Measurements from ENCODE around the gene MED17. TPM values are rescaled to one million over a fixed set of nuclear protein-coding genes. Genes with fewer than 3 reads are reported as not detected.

MED17 gene
- total RNA-seq, 1 donor from 2014 or later = 55.8 TPM

DNA sequence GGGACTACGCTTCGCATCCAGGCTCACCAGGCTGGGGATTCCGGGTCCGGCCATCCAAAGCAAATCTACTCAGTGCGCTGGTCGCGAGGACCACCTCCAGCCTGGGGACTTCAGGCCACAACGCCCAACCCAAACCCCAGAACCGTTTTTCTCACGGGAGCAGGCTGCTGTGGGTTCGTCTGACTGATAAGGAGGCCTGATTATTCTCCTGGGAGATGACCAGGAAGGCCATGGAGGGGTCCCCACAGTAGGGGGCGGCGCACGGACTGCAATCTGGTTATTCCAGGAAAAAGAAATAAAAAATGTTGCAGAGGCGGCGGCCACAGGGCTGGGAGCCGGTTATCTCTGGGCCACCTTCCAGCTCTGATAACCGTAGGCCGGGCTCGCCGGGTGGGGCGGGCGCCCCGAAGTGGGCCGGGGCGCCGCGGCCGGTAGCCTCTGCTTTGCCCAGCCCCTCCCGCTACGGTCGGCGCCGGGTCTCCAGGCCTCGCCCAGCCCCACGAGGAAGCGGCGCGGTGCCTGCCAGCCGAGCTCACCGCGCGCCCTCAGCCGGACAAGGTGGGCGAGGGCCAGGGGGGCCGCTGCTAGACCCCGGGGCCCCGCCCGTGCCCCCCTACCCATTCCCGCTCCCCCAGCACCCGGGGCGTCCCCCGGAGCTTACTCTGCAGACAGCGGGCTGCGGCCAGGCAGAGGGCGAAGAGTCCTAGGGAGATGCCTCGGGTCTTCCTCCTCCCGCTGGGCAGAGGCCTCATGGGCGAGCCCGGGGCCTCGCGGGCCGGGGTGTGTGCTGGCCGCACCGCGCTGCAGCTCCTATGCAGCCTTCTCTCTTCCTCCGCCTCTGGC lies 65.9 kb downstream of the MED17 start:
- intact Hi-C loops (cut with micrococcal nuclease) = no loop called here
- Mint-ChIP-seq H3K27ac (no peak overlapping the region), H3K27me3 (ENCODE audit: insufficient read depth) (peaks cover 29% of the 10 kb centered on the region), H3K4me1 (ENCODE audit: low read depth) (no peaks in the 10 kb centered on the region), H3K4me3 (no peak overlapping the region), H3K36me3 (ENCODE audit: low read depth) (no peaks in the 10 kb centered on the region), H3K9me3 (no peaks in the 10 kb centered on the region)
- no peak for DNase-seq (ENCODE audit: low spot score)

- intact Hi-C loops (cut with micrococcal nuclease) = no loop called here
- no peaks in the 10 kb centered on the region for H3K36me3 Mint-ChIP-seq (ENCODE audit: low read depth)
Measured at GRCh38 chr11:93850594-93851018, 66.5 kb downstream of the MED17 start, which contains the start of gene VSTM5. VSTM5 (minus strand) TSS chr11:93850618; CDS start chr11:93850502, 116 bp downstream.

GRCh38 chr11:93852242-93852641 lies 68.2 kb downstream of the MED17 start:
- no peak overlapping the region for H3K27ac Mint-ChIP-seq
- intact Hi-C loops (cut with micrococcal nuclease) = no loop called here
- no peak for DNase-seq (ENCODE audit: low spot score)
- H3K9me3 Mint-ChIP-seq = no peaks in the 10 kb centered on the region
- H3K4me3 Mint-ChIP-seq = no peak overlapping the region
- no peaks in the 10 kb centered on the region for H3K36me3 Mint-ChIP-seq (ENCODE audit: low read depth)
- H3K4me1 Mint-ChIP-seq (ENCODE audit: low read depth) = no peaks in the 10 kb centered on the region
- peaks cover 34% of the 10 kb centered on the region for H3K27me3 Mint-ChIP-seq (ENCODE audit: insufficient read depth)

More at GRCh38 chr11:93850594-93851018, 66.5 kb downstream of the MED17 start, which contains the start of gene VSTM5:
- H3K4me3 Mint-ChIP-seq = no peak within 1 kb of the TSS
- no peak within 1 kb of the TSS for H3K27ac Mint-ChIP-seq
- no peak for DNase-seq (ENCODE audit: low spot score)
- no peaks in the 10 kb centered on the region for H3K9me3 Mint-ChIP-seq
- peaks cover 29% of the 10 kb centered on the region for H3K27me3 Mint-ChIP-seq (ENCODE audit: insufficient read depth)
- H3K4me1 Mint-ChIP-seq (ENCODE audit: low read depth) = no peaks in the 10 kb centered on the region

- intact Hi-C loops (cut with micrococcal nuclease) = no loop called here
- DNase-seq (ENCODE audit: low spot score) = no peak
- H3K9me3 Mint-ChIP-seq = no peaks in the 10 kb centered on the region
- H3K4me3 Mint-ChIP-seq = no peak overlapping the region
- no peaks in the 10 kb centered on the region for H3K36me3 Mint-ChIP-seq (ENCODE audit: low read depth)
- no peaks in the 10 kb centered on the region for H3K4me1 Mint-ChIP-seq (ENCODE audit: low read depth)
- peaks cover 19% of the 10 kb centered on the region for H3K27me3 Mint-ChIP-seq (ENCODE audit: insufficient read depth)
- H3K27ac Mint-ChIP-seq = no peak overlapping the region
Measured at GRCh38 chr11:93857413-93858120, 73.5 kb downstream of the MED17 start.

DNA sequence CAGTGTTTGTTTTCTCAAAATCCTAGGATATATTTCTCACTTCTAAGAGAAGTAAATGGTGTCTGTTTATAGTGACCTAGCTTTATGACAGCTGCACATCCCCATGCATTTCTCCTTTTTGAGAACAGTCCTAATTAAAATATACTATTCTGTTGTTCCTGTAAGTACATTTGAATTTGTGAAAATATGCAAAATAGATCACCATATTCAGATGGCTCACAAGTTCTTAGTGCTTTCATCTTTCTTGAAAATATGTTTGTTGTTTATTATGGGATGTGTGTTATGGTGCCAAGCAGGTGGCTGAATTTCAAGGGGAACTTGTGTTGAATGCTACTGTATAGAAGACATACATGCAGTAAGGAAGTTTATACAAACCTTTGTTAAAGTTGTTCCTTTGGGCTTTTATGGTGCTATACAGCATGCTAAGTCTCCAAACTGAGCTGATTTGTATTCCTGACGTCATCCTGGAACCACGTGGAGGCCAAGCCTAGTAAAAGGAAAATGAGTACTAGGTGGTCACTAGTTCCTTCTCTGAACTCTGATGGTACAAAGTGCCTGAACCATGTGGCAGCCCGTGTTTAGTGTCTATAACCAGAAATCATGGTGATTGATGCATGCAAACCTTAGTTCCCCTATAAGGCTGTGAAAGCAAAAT lies 74.2 kb downstream of the MED17 start:
- intact Hi-C loops (cut with micrococcal nuclease) = no loop called here
- Mint-ChIP-seq H3K4me3 (no peak overlapping the region), H3K36me3 (ENCODE audit: low read depth) (no peaks in the 10 kb centered on the region), H3K9me3 (no peaks in the 10 kb centered on the region), H3K4me1 (ENCODE audit: low read depth) (no peaks in the 10 kb centered on the region), H3K27me3 (ENCODE audit: insufficient read depth) (peaks cover 14% of the 10 kb centered on the region), H3K27ac (no peak overlapping the region)
- no peak for DNase-seq (ENCODE audit: low spot score)

GRCh38 chr11:93861808-93862207 lies 77.7 kb downstream of the MED17 start:
- peaks cover 7% of the 10 kb centered on the region for H3K27me3 Mint-ChIP-seq (ENCODE audit: insufficient read depth)
- H3K27ac Mint-ChIP-seq = no peak overlapping the region
- H3K36me3 Mint-ChIP-seq (ENCODE audit: low read depth) = no peaks in the 10 kb centered on the region
- no peaks in the 10 kb centered on the region for H3K4me1 Mint-ChIP-seq (ENCODE audit: low read depth)
- no peaks in the 10 kb centered on the region for H3K9me3 Mint-ChIP-seq
- intact Hi-C loops (cut with micrococcal nuclease) = no loop called here
- H3K4me3 Mint-ChIP-seq = no peak overlapping the region
- no peak for DNase-seq (ENCODE audit: low spot score)

Other genes starting within 250 kb of the MED17 start
- gene SMCO4, start 240.9 kb upstream of the MED17 start, total RNA-seq = 33.4 and 34.8 TPM in 2 replicates
- 29.4 and 29.7 TPM in 2 replicates for gene CEP295, start 122.6 kb upstream of the MED17 start, total RNA-seq
- 337 and 345 TPM in 2 replicates for gene TAF1D, start 42.8 kb upstream of the MED17 start, total RNA-seq
- gene C11orf54, start 42.6 kb upstream of the MED17 start, total RNA-seq = 19.3 and 21.6 TPM in 2 replicates
- not detected in 2 replicates for gene VSTM5, start 66.3 kb downstream of the MED17 start, total RNA-seq
- gene HEPHL1, start 237.1 kb downstream of the MED17 start, total RNA-seq = not detected in 2 replicates

Data from activated T-helper 1 cell treated with anti-CD3 and anti-CD28 coated beads, Interleukin-12 subunit alpha, Interleukin-12 subunit beta, Interleukin-2, Interleukin-4 antibody, amounts not matched to agents 30 ng/mL and 10 ng/mL and 1 ng/mL, durations not matched to agents 14 hours and 24 hours and 36 hours (primary cell).